HuH-7 (cell line): ENCODE measurements around the gene RIT2.
"Not testable (repeated sequence)": the region's sequence is repeated elsewhere in the genome, so short reads cannot be mapped to it uniquely, and the experiment has no call there.

Experiments
- DNase-seq: peaks from one replicate; pipeline ENCODE4 v3.0.0; 2011; ENCODE audit warnings: low spot score

RIT2 gene

DNA sequence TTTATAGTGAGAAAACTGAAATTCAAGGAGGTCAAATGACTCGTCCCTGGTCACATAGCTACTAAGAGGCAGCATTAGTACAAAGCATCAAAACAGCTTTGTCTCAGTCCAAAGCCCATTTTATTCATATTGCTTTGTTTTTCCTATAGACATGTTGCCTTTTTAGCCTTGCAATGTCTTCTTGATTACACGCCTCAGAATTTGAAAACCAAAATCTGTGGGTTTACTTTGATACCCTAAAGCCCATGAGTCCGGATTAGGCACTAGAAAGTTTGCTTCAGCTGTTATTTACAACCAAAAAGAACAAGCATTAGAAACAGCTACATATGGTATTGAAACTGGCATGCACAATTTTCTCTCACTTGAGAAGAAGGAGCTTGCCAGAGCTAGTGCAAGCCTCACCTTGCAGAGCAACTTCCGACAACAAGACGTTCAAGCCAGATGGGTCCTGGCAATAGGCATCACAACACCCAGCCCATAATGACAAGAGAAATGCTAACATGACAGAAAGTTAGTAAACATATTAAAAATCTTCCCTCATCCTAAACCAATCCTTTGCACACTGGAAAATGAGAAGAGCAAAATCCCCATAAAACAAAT, 276.8 kb downstream of the RIT2 start:
- no peak for DNase-seq

- no peak for DNase-seq
Measured at GRCh38 chr18:42830936-42831335, 284.5 kb downstream of the RIT2 start.

DNA sequence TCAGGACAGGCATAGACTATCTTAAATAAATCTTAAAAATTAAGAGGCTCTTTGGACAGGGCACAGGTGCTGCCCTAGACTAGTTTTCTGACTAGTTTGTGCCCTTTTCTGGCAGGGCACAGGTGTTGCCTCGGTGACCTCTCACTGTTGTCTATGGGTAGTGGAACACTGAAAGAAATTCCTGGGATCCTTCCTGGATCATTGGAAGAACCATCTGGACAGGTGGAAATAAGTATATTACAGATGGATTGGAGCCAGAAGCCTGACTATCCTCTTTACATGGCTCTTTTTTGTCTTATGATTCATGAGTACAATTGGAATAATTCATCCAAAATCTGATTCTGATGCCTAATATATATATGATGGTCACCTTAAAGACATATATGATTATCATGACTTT, 286.6 kb downstream of the RIT2 start:
- DNase-seq = no peak

DNA sequence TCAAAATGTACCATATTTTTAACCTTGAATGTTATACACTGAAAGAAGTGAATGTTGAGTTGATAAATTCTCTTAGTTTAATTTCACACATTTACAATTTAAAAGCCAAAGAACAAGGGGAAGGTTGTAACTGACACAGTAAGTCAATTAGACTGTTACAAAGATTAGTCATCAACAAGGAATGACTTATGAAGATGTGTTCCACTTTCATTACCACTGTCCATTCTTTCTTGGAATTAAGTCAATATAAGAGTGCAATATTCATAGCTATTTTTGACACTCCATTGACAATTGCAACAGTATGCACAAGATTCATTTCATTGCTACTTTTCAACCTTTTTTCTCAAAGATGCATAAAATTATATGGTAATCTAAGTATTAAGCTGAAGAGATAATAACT, 291.3 kb downstream of the RIT2 start:
- no peak for DNase-seq

DNA sequence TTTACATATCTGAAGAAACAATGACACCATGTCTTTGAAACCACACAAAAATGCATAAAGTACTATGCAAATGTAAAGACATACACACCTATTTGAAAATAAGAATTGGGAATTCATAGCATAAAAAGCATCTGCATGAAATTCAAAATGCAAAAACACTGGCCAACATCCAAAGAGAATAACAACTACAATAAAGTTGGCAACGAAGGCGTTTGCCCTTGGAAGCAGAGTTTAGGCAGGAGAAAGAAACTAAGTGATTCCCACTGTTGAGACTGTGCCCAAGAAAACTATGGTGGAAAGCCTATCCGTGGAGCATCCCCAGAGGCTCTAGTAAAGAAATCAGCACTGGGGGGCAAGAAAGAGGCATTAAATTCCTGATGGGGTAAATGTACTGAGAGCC, 292.8 kb downstream of the RIT2 start:
- DNase-seq = no peak

- DNase-seq = no peak
Measured at GRCh38 chr18:42821492-42821891, 294.0 kb downstream of the RIT2 start.

DNA sequence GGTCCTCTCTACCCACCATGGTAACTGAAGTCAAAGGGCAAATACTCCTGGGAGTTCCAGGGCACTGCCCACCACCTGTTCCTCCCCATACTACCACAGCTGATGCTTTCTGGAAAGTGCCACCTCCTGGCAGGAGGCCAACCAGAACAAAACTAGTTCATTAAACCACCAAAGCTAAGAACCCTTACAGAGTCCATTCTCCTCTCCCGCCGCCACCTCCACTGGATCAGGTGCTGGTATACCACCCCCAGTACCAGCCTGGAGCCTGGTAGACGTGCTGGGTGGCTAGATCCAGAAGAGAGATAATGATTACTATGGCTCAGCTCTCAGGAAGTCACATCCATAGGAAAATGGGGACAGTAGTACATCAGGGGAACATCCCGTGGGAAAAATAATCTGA, 300.9 kb downstream of the RIT2 start:
- no peak for DNase-seq

DNA sequence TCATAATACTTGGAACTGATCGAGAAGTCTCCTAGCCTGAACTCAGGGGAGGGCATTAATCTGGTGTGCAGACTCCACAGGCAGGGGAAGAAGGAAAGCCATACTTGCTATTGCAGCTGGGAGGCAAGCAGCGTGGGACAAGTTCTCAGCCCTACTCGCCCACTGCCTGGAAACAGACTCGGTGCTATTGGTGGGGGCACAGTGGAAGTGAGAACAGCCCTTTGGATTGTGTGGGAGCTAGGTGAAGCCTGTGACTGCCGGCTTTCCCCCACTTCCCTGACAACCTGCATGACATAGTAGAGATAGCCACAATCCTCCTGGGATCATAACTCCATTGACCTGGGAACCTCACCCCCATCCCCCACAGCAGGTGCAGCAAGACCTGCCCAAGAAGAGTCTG, 301.3 kb downstream of the RIT2 start:
- DNase-seq = no peak

DNA sequence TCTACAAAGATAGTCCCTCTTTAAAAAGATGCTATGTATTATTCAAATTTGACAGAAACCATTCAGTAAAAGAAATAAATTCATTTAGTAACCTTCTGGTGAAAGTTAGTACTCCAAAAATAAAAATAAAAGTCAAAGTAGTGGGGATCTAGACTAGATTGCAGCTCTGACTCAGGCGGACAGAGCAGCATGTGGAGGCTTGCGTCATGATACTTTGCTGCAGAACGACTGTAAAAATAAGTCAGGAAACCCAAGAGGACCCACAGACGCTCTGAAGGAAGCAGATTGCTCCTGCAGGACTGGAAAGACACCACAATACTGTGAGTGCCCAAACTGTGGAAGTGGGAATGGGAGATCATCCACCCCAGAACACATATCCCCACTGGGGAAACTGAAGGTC, 301.9 kb downstream of the RIT2 start:
- DNase-seq = no peak

- DNase-seq = no peak
Measured at GRCh38 chr18:42807887-42808286, 307.6 kb downstream of the RIT2 start.

- DNase-seq = no peak
Measured at GRCh38 chr18:42801706-42802105, 313.8 kb downstream of the RIT2 start.

- DNase-seq = no peak
Measured at GRCh38 chr18:42798606-42799170, 316.8 kb downstream of the RIT2 start.

DNA sequence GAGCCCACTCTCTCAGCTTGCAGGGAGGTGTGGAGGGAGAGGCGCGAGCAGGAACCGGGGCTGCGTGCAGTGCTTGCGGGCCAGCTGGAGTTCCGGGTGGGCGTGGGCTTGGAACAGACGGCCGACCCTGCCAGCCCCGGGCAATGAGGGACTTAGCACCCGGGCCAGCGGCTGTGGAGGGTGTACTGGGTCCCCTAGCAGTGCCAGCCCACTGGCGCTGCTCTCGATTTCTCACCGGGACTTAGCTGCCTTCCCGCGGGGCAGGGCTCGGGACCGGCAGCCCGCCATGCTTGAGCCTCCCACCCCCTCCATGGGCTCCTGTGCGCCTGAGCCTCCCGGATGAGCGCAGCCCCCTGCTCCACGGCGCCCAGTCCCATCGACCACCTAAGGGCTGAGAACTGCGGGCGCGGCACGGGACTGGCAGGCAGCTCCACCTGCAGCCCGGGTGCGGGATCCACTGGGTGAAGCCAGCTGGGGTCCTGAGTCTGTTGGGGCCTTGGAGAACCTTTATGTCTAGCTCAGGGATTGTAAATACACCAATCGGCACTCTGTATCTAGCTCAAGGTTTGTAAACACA, 320.2 kb downstream of the RIT2 start:
- not testable (repeated sequence) for DNase-seq

- DNase-seq = no peak
Measured at GRCh38 chr18:42792731-42793130, 322.8 kb downstream of the RIT2 start.

- DNase-seq = no peak
Measured at GRCh38 chr18:42784632-42785031, 330.9 kb downstream of the RIT2 start.

DNA sequence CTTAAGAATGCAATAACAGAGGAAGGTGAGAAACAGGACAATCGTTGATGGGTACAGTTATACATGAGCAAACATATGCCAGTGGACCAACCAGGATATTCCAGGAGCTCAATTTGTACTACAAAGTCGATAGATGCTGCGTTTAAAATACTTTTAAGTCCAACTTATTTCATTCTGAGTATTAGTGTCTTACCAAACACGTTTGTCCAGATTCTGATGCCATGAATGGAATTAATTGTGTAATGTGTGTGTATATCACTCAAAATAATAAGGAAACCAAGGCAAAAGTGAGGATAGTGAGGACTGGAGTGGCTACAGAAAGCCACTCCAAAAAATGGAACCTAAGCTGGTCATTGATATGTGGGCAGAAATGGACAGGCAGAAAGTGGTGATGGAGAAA, 332.6 kb downstream of the RIT2 start:
- DNase-seq = no peak

GRCh38 chr18:42781298-42781815, 334.1 kb downstream of the RIT2 start:
- DNase-seq = no peak

- no peak for DNase-seq
Measured at GRCh38 chr18:42780171-42780570, 335.3 kb downstream of the RIT2 start.

DNA sequence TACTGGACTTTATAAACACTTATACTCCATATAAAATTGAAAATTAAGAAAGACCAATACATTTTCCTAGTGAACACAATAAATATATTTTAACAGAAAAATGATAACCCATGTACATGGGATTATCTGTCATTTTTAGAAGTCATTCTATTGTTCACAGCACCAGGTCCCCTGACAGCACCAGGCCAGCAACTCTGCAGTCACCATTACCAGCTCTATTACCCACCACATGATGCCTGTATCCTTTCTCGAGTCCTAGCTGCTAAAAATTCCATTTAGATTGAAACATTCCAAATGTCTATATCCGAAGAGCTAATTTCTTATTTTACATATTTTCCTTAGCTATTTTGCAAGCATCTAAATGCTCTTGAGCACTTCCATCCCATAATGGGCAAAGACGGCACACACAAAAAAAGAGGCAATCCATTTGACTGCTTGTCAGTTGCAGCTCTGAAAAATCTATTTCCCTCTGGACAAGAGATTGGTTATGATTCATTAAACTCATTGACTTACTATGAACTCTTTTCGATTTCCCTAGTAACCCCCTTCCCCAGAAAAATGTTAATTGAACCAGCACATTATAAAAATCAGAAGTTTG, 336.9 kb downstream of the RIT2 start:
- DNase-seq = no peak

DNA sequence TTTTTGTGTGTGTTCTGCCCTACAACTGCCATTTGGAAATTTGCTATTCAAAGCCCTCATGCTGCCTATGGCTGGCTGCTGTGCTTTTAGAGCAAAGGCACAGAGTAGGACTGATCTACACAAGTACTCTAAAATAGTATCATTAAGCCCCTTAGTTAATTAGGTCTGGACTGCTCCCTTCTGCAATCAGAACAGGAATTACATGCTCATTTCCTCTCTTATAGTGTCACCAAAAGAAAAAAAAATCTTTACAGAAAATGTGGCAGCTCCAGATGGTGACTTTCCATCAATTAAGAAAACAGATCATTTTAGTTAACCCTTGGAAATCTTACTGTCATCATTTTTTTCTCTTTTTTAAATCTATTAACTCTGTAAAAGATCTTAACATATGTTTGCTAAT, 337.5 kb downstream of the RIT2 start:
- no peak for DNase-seq

GRCh38 chr18:42773870-42774269, 341.6 kb downstream of the RIT2 start:
- no peak for DNase-seq

DNA sequence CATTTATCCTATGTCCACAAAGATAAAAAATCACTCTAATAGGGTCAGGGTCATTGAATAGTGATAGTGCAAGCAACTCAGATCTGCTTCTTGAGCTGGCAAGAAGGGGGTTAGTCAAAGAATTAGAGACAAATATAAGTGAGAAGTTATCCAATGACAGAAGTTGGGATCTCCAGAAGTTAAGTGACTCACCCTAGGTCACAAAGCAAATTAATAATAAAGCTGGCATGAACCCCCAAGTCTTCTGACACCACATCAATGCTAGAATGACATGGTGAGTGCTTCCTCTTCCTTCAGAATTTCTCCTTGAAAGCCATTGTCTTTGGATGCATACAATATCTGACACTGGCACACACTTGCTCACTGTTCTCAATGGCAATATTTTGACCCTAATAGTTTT, 343.5 kb downstream of the RIT2 start:
- DNase-seq = no peak

DNA sequence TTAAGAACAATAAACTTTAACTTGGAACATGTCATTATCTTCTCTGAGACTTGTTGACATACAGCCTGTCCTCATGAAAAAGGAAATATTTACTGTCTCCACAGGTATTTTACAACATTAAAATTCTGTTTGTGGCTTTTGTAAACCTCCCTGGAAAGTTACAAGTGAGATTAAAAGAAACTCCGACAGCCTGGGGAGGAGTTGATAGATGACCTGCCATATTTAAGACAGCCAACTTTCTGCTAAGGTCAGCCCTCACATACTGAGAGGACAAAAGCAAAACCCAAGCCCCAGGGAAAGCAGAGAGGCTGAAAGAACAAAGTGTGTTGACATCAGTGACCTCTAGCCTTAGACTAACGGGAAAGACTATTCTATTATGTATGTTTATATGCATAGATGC, 350.2 kb downstream of the RIT2 start:
- DNase-seq = no peak

GRCh38 chr18:42760290-42760689, 355.2 kb downstream of the RIT2 start:
- DNase-seq = no peak
